Upper lobe of left lung (tissue), 6 donors: Measurements from ENCODE around the gene TBX15. TPM values are rescaled to one million over a fixed set of nuclear protein-coding genes. Genes with fewer than 3 reads are reported as not detected.

Experiments
- ATAC-seq, 2 donors: fragments of 200-7000 bp; cut with Tn5 transposase; one replicate each; pipeline ENCODE4 v1.9.1; 2022; ENCODE audit warnings: mild to moderate bottlenecking in 2 of 2, moderate library complexity in 2 of 2; ENCODE audit not compliant: low FRiP score in 2 of 2
- DNase-seq, 2 donors: peaks; one replicate each; pipeline ENCODE4 v3.0.0-alpha.2; 2019 to 2020
- H3K27ac ChIP-seq, 4 donors: fragments of 200-600 bp; sonication (generic); one replicate each; pipeline ENCODE4 v1.5.1; 2016 to 2019
- H3K27me3 ChIP-seq, 4 donors: fragments of 200-600 bp; sonication (generic); one replicate each; pipeline ENCODE4 v1.5.1; 2017 to 2019
- H3K36me3 ChIP-seq, 4 donors: fragments of 200-600 bp; sonication (generic); one replicate each; pipeline ENCODE4 v1.5.1; 2016 to 2019
- H3K4me1 ChIP-seq, 4 donors: fragments of 200-600 bp; sonication (generic); one replicate each; pipeline ENCODE4 v1.5.1; 2018 to 2019
- H3K4me3 ChIP-seq, 4 donors: fragments of 200-600 bp; sonication (generic); one replicate each; pipeline ENCODE4 v1.5.1; 2017 to 2019; ENCODE audit warnings: mild to moderate bottlenecking in 2 of 4, moderate library complexity in 1 of 4
- H3K9me3 ChIP-seq, 4 donors: fragments of 200-600 bp; sonication (generic); one replicate each; pipeline ENCODE4 v1.5.1; 2018 to 2019
- EP300 ChIP-seq, 4 donors: sonication (generic); formaldehyde crosslinking; IDR thresholded peaks; one replicate each; pipeline ENCODE4 v1.5.1; 2017; ENCODE audit warnings: antibody characterized with exemption in 4 of 4, control low read depth in 2 of 4
- POLR2A ChIP-seq, 4 donors: fragments of 450-650 bp; IDR thresholded peaks; one replicate each; pipeline ENCODE4 v1.5.1; 2016 to 2017; ENCODE audit warnings: antibody characterized with exemption in 4 of 4, mild to moderate bottlenecking in 2 of 4
- POLR2AphosphoS5 ChIP-seq, 2 donors: sonication (generic); formaldehyde crosslinking; IDR thresholded peaks; one replicate each; pipeline ENCODE4 v1.5.1; 2017; ENCODE audit warnings: antibody characterized with exemption in 2 of 2
- whole genome bisulfite sequencing, 2 donors: methylation state at CpG; one replicate each; pipeline ENCODE4 v1.1.5; 2017 to 2018; 5-methylcytosine and 5-hydroxymethylcytosine counted together
- total RNA-seq, 6 donors: library from RNA; depleted of rRNA in 4 of 6; stranded (reverse); fragments of >200 nt in 4 of 6; gene quantifications; one replicate each; pipeline versions ENCODE4 v1.1.0 to v1.2.1, GENCODE V29; 2016 to 2021
- TF ChIP-seq, protein P1 (sequence below), 6 experiments: fragments of 450-650 bp in 4 of 6; fragments of 200-600 bp in 2 of 6; sonication (generic) in 2 of 6; IDR thresholded peaks; one replicate each; pipeline ENCODE4 v1.5.1; 2016 to 2019; ENCODE audit warnings: antibody characterized with exemption in 6 of 6
- donor health status: DM: no; HTN: no; CAD: no; lungs with moderate emphysema.
- donor health status: DM: no; HTN: yes; CAD: no; lungs with severe emphysema.

Gene TBX15
- total RNA-seq, 6 donors from 2014 or later = 0.13 to 1.2 (median 0.39) TPM; not detected in 1

DNA sequence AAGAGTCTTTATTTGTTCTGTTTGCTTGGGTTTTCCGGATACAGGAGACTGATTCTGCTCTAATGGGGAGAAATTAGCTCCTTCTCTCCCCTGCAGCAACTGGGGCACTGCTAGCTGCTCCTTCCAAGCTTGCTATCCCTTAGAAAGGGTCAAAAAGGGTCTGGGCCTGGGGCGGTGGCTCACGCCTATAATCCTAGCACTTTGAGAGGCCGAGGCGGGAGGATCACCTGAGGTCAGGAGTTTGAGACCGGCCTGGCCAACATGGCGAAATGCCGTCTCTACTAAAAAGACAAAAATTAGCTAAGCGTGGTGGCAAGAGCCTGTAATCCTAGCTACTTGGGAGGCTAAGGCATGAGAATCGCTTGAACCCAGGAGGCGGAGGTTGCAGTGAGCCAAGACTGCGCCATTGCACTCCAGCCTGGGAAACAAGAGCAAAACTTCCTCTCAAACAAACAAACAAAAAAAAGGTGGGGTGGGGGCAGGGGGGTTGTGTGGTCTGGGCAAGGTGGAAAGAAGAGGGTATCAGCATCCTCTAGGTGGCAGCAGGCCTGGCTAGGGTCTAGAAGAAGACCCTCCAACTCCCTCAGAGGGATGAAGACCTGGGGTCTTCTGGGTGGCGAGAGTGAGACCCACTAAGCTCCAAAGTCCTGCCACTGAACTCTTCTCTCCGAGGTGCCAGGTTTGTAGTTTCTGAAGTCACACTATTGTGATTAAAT, 15.4 kb upstream of the TBX15 start:
- H3K4me1 ChIP-seq = peaks cover 32 to 57% (median 37%) of the 10 kb centered on the region in 4 donors
- H3K4me3 ChIP-seq = no peak overlapping the region
- H3K27me3 ChIP-seq = peaks cover 0 to 72% (median 33%) of the 10 kb centered on the region in 4 donors
- TF ChIP-seq POLR2AphosphoS5 (IDR thresholded peaks at IDR 0.05) = no peak
- TF ChIP-seq, protein P1, sequence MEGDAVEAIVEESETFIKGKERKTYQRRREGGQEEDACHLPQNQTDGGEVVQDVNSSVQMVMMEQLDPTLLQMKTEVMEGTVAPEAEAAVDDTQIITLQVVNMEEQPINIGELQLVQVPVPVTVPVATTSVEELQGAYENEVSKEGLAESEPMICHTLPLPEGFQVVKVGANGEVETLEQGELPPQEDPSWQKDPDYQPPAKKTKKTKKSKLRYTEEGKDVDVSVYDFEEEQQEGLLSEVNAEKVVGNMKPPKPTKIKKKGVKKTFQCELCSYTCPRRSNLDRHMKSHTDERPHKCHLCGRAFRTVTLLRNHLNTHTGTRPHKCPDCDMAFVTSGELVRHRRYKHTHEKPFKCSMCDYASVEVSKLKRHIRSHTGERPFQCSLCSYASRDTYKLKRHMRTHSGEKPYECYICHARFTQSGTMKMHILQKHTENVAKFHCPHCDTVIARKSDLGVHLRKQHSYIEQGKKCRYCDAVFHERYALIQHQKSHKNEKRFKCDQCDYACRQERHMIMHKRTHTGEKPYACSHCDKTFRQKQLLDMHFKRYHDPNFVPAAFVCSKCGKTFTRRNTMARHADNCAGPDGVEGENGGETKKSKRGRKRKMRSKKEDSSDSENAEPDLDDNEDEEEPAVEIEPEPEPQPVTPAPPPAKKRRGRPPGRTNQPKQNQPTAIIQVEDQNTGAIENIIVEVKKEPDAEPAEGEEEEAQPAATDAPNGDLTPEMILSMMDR (IDR thresholded peaks at IDR 0.05) = no peak
- DNase-seq (no peak), ATAC-seq (no peak)
- no peaks in the 10 kb centered on the region for H3K36me3 ChIP-seq
- WGBS, 2 donors = 46 to 52% methylated on average over 14 of the region's 14 CpGs
- no peaks in the 10 kb centered on the region for H3K9me3 ChIP-seq
- no peak overlapping the region for H3K27ac ChIP-seq

DNA sequence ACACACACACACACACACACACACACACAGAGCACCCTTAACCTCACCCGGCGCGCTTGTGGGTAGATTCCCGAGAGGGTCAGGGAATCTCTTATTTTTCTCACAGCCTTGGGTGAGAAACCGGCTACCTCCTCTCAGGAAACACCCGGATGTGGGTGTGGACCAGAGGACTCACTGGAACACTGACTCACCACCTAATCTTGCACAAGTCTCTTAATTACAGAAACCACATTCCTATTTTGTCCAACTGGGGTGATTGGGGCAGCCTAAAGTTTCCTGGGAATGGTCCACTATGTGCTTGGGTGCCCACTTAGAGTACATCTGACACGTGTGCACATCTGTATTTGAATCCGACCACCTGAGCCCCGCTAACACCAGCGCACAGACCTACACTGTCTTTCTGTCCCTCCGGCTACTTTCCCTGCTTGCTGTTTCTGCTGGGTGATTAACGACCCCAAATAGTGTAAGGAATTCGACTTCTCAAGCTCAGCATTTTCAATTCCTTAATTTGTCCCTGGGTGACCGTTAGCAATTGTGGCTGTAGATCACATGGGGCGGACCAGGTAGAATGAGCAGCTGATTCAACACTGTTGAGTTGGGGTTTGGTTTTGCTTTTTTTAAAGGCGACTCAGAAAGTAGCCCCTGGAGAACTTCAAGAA, 14.0 kb upstream of the TBX15 start:
- peak; percentile 44 to 74 for ATAC-seq
- 10% methylated on average over 16 of the region's 16 CpGs for WGBS, 2 donors

DNA sequence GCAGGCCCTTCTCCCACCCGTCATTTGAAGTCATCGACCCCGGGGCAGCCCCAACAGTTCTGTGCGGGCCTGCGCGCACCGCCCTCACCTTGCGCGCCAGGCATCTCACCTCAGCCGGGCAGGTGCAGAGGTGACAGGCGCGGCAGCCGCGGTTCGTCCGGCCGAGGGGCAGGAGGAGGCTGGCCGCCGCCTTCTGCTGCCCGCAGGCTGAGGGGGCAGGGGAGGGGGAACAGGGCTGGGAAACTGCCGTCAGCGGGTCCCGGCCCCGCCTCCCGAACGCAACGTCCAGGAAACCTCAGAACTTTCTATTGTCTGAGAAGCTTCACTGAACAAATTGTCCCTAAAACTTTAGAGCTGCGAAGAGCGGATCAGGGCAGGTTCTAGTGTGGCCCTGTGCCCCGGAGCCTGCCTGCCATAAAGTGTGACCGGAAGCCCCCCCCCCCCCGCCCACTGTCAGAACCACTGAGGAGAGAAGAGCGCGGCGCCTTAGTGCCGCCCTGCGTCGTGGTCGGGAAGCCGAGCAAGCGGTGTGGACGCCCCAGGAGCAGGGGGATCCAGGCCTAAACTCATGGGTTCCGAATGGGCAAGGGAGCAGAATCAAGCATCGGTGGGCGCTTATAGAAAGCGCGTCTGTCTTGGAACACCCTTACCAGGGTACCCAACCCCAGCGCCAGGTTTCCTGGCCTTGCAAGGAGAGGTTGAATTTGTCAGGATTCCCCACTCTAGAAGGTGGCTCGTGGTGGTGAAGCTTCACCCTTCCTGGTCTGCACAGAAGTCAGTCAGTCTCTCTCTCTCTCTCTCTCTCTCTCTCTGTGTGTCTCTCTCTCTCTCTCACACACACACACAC, 13.3 kb upstream of the TBX15 start:
- Histone ChIP-seq H3K9me3 (no peaks in the 10 kb centered on the region), H3K4me3 (peak overlapping the region in 3 of 4 donors; percentile 10 to 33 (median 24)), H3K27me3 (peaks cover 0 to 69% (median 23%) of the 10 kb centered on the region in 4 donors), H3K27ac (no peak overlapping the region), H3K4me1 (peaks cover 12 to 35% (median 18%) of the 10 kb centered on the region in 4 donors), H3K36me3 (no peaks in the 10 kb centered on the region)
- TF ChIP-seq POLR2AphosphoS5 (IDR thresholded peaks at IDR 0.05) (no peak), POLR2A (IDR thresholded peaks at IDR 0.05) (no peak), EP300 (IDR thresholded peaks at IDR 0.05) (no peak)
- TF ChIP-seq, protein P1 (IDR thresholded peaks at IDR 0.05) = no peak
- 4 to 5% methylated on average over 29 to 48 of the region's 49 CpGs for WGBS, 2 donors
- DNase-seq (peak in 1 of 2 donors; percentile 81), ATAC-seq (peak in 1 of 2 donors; percentile 45)

More for the DNA sequence above, 14.0 kb upstream of the TBX15 start:
- H3K4me1 ChIP-seq = peaks cover 18 to 42% (median 24%) of the 10 kb centered on the region in 4 donors
- TF ChIP-seq EP300 (IDR thresholded peaks at IDR 0.05) (no peak), POLR2A (IDR thresholded peaks at IDR 0.05) (no peak), POLR2AphosphoS5 (IDR thresholded peaks at IDR 0.05) (no peak)
- TF ChIP-seq, protein P1 (IDR thresholded peaks at IDR 0.05) = no peak
- H3K27me3 ChIP-seq = peaks cover 0 to 70% (median 27%) of the 10 kb centered on the region in 4 donors
- no peaks in the 10 kb centered on the region for H3K9me3 ChIP-seq
- no peak overlapping the region for H3K4me3 ChIP-seq
- DNase-seq = peak in 1 of 2 donors; percentile 63
- no peaks in the 10 kb centered on the region for H3K36me3 ChIP-seq
- H3K27ac ChIP-seq = no peak overlapping the region

DNA sequence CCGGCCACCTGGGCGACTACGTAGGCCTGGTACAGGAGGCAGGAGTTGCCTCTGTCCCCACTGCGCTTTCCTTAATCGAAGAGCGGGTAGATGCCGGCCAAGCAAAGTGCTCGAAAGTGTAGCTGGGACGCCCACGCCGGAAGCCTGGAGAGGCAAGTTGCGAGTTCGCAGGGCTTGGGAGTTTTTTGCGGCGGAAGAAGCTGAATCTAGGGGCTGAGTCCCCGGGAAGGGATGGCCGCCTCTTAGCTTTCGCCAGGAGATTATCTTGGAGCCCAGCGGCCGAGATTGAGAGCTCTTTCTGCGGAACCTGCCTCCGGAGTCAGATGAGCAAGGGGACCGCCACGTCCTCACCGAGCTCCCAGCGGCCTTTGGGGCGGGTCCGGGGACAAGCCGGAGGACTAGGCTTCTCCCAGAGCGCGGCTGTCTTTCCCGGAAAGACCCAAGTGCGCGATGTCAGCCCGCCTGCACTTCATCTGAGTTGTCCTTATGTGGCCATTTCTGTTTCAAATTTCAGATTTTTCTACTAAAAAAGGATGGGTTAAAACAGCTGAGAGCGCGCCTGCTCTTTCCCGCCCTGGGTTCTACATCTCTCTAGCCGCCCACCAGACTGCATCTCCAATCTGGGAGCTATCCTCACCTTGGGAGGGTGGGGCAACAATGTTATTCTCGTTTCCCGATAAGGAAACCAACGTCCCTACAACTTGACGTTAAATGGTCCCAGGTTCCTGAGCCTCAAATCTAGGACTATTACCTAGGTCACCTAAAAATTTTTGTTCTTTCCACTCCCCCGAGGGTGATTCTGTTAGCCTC, 12.4 kb upstream of the TBX15 start:
- ATAC-seq = peak in 1 of 2 donors; percentile 11
- no peaks in the 10 kb centered on the region for H3K9me3 ChIP-seq
- peaks cover 0 to 62% (median 16%) of the 10 kb centered on the region in 4 donors for H3K27me3 ChIP-seq
- no peak overlapping the region for H3K27ac ChIP-seq
- peak in 1 of 2 donors; percentile 61 for DNase-seq
- H3K36me3 ChIP-seq = no peaks in the 10 kb centered on the region
- 10% methylated on average over 32 to 44 of the region's 44 CpGs for WGBS, 2 donors
- peaks cover 12 to 34% (median 17%) of the 10 kb centered on the region in 4 donors for H3K4me1 ChIP-seq
- peak overlapping the region in 3 of 4 donors; percentile 10 to 33 (median 24) for H3K4me3 ChIP-seq
- no peak for TF ChIP-seq POLR2A (IDR thresholded peaks at IDR 0.05)
- no peak for TF ChIP-seq EP300 (IDR thresholded peaks at IDR 0.05)
- no peak for TF ChIP-seq POLR2AphosphoS5 (IDR thresholded peaks at IDR 0.05)
- TF ChIP-seq, protein P1 (IDR thresholded peaks at IDR 0.05) = no peak
